ENCODE data around the gene TBRG4.

Gene TBRG4

GRCh38 chr7:45088821-45089340 lies 22.6 kb downstream of the TBRG4 start, which contains the start of gene NACAD:
Gene NACAD, minus strand, starts transcription at chr7:45088969. Its CDS starts 75 bp downstream, at chr7:45088894.
- peak in 13 of 14 donors; percentile 66 to 99 (median 94) for DNase-seq

GRCh38 chr7:45088146-45088701 lies 23.3 kb downstream of the TBRG4 start:
- DNase-seq, result peak in 4 of 14 donors; percentile 31 to 60 (median 48)

- peak in 2 of 14 donors; percentile 30 to 54 for DNase-seq
Measured at GRCh38 chr7:45087301-45088145, 24.0 kb downstream of the TBRG4 start.

- peak in 13 of 14 donors; percentile 16 to 81 (median 65) for DNase-seq
Measured at GRCh38 chr7:45086331-45087065, 25.0 kb downstream of the TBRG4 start.

GRCh38 chr7:45085619-45086200 lies 25.8 kb downstream of the TBRG4 start:
- peak in 1 of 14 donors; percentile 46 for DNase-seq

- DNase-seq, result no peak
Measured at GRCh38 chr7:45084901-45085618, 26.4 kb downstream of the TBRG4 start.

- DNase-seq, result peak in 1 of 14 donors; percentile 22
Measured at GRCh38 chr7:45084336-45084735, 27.2 kb downstream of the TBRG4 start.

GRCh38 chr7:45082831-45083331 lies 28.6 kb downstream of the TBRG4 start:
- DNase-seq, result no peak

- peak in 10 of 14 donors; percentile 26 to 78 (median 59) for DNase-seq
Measured at GRCh38 chr7:45082031-45082830, 29.3 kb downstream of the TBRG4 start.

- no peak for DNase-seq
Measured at GRCh38 chr7:45081670-45081974, 29.9 kb downstream of the TBRG4 start.

GRCh38 chr7:45080958-45081669 lies 30.4 kb downstream of the TBRG4 start:
- DNase-seq, result no peak

GRCh38 chr7:45080265-45080957 lies 31.1 kb downstream of the TBRG4 start:
- DNase-seq, result peak in 1 of 14 donors; percentile 38

- no peak for DNase-seq
Measured at GRCh38 chr7:45078125-45078681, 33.3 kb downstream of the TBRG4 start.

- DNase-seq, result no peak
Measured at GRCh38 chr7:45077579-45077978, 33.9 kb downstream of the TBRG4 start.

GRCh38 chr7:45076946-45077345 lies 34.6 kb downstream of the TBRG4 start:
- DNase-seq, result no peak

GRCh38 chr7:45075871-45076796 lies 35.4 kb downstream of the TBRG4 start:
- DNase-seq, result peak in 1 of 14 donors; percentile 9

GRCh38 chr7:45075355-45075644 lies 36.2 kb downstream of the TBRG4 start:
- DNase-seq, result no peak

All from C1 segment of cervical spinal cord (tissue), 14 donors.